GM19468 (cell line): ENCODE measurements around the gene TLCD4.
"Not testable (repeated sequence)": the region's sequence is repeated elsewhere in the genome, so short reads cannot be mapped to it uniquely, and the experiment has no call there.

Source experiments
- ATAC-seq: cut with Tn5 transposase; IDR thresholded peaks from one replicate; pipeline ENCODE4 v1.9.1; 2021; ENCODE audit warnings: mild to moderate bottlenecking, moderate library complexity, moderate number of reproducible peaks; ENCODE audit not compliant: unreplicated experiment; ENCODE audit errors: extremely low read depth

The TLCD4 gene

DNA sequence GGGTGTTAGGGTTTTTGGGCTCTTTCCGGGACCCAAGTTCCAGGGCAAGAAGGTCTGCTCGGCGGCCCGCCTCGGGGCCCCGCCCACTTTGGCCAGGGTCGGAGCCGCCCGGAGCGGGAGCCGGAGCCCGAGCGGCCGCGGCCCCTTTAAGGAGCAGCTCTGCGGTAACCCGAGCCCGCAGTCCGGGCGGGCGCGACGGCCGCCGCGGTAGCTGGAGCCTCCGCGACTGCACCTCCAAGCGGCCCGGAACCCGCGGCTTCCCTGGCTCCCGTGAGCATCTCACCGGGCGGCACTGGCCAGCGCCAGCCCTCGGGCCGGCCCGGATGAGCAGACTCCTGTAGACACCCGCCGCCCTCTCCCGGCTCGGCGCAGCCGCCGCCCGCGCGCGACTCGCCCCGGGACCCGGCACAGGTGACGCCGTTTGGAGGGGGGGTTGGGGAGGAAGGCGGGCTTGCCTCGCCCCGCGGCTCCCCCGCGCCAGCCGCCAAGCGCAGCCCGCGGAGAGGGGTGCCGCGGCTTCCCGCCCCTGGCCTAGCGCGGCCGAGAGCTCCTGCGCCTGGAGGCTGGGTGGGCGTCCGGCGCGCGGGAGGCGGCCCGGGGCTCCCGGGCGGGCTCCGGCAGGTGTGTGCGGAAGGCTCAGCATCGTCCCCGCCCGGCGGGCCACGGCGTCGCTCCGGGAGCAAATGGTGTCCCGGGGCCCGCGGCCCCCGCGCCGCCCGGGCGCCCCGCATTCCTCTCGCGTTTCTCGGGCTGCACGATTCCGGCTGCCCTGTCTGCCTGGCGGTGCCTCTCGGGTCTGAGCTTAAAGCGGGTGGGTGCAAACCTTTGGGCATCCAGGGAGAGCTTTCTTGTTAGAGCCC lies at the start of gene TLCD4:
TSS of gene TLCD4 (plus strand) at position 149 of the 860 bp plus-strand sequence. CDS start 26,547 bp downstream, outside the sequence.
- ATAC-seq, result no peak

GRCh38 chr1:95067568-95067967 lies 49.6 kb upstream of the TLCD4 start:
- no peak for ATAC-seq

- ATAC-seq, result no peak
These were observed 48.0 kb upstream of the TLCD4 start for GRCh38 chr1:95068956-95069709.

DNA sequence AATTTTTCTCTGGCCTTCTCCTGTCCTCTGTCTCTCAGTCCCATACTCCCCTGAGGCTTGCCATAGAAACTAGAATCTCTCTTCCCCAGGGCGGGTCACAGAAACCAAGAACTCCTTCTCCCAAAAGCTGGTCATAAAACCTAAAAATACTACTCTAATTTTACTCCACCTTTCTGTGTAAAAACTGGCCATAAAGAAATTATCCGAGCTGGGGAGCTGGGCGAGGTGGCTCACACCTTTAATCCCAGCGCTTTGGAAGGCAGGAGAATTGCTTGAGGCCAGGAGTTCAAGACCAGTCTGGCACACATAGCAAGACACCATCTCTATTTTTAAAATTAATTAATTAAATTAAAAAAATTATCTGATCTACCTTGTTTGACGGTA lies 47.5 kb upstream of the TLCD4 start:
- ATAC-seq, result no peak

DNA sequence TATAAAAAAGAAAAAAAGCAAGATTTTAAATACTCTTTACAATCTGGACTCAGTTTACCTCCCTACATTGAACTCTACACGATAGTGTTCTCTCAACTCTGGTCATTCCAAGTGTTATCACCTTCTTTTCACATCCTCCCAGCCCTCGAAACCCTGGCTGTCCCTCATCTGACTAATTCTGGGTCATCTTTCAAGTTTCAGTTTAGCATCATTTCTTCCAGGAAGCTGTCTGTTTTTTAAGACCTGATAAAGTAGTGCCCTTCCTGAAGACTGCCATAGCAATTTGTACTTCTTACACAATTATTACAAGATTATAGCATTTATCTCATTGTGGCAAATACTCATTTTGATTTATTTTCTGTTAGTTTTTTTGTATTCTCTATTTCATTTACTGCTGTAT lies 45.6 kb upstream of the TLCD4 start:
- no peak for ATAC-seq

DNA sequence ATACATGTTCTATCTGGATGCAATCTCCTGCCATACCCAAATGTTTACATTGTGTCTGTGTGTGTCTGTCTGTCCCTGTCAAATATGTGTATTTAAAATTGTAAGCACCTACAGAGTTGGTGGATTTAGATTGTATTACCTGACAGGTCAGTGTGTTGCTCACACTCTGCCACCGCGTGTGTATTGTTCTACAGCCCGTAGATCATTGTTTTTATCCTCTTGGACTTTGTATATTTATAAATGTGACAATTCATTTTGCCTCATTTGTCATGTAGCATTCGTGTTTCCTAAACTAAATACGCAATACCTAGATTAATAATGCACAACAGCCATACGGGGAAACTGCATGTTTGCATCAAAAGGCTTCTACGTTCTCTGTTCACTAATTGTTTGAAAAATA lies 45.0 kb upstream of the TLCD4 start:
- no peak for ATAC-seq

DNA sequence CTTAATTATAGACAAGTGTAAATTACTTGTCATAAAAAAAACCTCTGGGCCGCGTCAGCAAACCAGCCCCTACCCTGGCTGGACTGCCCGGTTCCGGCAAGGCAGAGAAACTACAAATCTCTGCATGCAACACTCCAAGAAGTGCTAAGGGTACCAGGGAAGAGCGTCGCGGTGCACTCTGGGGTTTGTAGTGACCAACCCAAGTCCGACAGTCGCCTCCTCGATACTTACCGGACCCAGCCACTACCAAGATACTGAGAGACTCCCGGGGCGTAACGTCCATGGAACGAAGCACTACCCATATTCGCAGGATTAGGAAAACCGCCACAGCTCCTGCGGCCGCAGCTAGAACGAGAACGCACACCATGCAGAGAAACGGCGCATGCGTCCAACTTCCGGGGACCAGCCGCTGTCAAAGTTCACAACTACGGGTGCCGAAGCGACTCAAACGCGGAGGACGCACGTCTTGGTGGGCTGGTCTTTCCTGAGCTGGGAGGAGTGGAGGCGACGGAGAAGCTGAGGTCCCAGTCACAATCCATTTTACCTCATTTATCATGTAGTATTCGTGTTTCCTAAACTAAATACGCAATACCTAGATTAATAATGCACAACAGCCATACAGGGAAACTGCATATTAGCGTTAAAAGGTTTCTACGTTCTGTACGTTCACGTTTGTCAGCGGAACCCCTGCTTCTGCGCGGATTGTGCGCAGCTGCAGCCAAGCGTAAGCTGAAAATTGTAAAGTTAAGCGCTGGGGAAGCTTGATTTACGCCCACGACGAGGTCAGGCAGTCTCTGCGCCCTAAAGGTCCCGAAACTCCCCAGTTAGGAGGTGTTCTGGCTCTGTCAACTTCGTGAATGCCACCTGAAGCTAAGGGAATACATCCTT lies 44.4 kb upstream of the TLCD4 start, which contains the start of gene ALG14:
TSS of gene ALG14 (minus strand) at position 420 of the 888 bp plus-strand sequence. CDS start at position 367, 53 bp downstream.
- ATAC-seq, result peak; percentile 95

DNA sequence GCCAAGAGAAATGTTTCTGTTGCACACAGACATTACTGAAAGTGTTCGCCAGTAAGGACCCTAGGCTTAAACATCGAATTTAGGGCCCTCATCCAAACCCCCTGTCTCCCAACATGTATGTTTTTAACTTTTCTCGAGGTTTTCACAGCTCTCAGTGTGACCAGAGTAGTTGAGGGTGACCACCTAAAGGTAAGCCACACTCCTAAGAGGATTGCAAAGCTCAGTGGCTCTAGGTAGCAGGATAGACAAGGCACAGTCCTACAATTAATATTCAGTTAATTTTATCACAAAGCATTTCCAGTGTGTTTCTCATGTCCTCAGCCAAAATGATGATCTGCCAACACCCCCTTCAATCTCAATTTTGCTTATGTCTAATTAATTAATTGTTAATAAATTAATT lies 43.7 kb upstream of the TLCD4 start:
- no peak for ATAC-seq

DNA sequence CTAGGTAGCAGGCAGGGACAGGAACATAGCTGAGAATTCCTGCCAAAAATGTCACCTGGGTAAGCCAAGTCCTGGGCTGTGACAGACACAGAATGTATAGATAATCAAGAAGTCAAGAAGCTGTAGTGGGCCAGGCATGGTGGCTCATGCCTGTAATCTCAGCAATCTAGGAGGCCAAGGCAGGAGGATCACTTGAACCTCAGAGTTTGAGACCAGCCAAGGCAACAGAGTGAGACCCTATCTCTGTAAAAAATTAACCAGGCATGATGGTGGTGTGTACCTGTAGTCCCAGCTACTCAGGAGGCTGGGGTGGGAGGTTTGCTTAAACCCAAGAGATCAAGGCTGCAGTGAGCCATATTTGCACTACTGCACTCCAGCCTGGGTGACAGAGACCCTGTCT lies 41.1 kb upstream of the TLCD4 start:
- no peak for ATAC-seq

GRCh38 chr1:95080446-95080845 lies 36.7 kb upstream of the TLCD4 start:
- no peak for ATAC-seq

DNA sequence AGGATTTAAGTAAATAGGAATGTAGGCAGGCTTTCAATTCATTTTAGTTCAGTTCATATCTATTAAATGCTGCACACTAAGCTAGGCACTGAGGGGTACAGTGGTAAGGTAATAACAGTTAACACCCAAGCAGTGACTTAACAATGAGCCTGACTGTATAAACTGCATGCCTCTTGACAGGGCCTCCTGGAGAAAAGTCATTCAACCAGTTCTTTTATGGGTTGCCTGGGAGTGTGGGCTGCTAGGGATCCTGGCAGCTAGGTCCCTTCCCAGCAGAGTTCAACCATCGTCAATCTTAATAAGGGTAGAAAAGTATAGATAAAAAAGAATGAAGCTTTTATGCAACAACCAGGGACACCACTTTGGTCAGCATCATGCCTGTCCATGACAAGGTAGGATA lies 36.3 kb upstream of the TLCD4 start:
- no peak for ATAC-seq

- no peak for ATAC-seq
These were observed 32.6 kb upstream of the TLCD4 start for GRCh38 chr1:95084317-95085176.

DNA sequence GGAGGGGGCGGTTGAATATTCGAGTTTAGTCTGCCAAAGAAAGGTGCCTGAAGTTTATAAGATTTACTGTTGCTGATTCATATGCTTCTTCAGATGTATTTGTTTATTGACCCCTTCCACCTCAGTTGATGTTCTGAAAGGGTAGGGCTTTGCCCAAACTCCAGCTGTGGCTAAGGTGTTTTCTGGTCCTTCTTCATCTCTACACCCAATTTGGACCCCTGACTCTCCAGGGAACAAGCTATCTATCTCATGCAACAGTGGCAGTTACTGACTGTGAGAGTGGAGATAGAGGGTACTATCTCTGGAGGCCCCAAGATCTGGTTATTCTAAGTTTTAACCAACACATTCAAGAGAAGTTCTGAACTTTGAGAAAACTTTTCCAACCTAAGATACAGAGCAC lies 31.8 kb upstream of the TLCD4 start:
- ATAC-seq, result no peak

GRCh38 chr1:95086949-95087533 lies 30.1 kb upstream of the TLCD4 start:
- ATAC-seq, result no peak

DNA sequence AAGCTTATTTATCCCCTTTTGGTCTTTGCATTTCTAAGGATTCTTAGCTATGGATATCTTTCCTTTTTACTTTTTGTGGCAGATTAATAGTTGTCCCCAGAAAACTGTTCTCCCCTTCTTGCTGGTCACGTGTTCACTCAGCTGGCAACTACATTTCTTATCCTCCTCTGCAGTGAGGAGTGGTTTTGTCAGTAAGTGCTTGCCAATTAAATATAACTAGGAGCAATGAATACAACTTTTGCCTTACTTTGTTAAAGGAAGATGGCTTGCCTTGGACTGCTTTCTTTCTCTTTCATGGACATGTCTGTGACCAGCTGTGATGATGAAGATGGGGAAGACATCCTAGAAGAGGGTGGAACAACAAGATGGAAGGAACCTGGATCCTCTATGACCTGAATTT lies 28.9 kb upstream of the TLCD4 start:
- ATAC-seq, result no peak

DNA sequence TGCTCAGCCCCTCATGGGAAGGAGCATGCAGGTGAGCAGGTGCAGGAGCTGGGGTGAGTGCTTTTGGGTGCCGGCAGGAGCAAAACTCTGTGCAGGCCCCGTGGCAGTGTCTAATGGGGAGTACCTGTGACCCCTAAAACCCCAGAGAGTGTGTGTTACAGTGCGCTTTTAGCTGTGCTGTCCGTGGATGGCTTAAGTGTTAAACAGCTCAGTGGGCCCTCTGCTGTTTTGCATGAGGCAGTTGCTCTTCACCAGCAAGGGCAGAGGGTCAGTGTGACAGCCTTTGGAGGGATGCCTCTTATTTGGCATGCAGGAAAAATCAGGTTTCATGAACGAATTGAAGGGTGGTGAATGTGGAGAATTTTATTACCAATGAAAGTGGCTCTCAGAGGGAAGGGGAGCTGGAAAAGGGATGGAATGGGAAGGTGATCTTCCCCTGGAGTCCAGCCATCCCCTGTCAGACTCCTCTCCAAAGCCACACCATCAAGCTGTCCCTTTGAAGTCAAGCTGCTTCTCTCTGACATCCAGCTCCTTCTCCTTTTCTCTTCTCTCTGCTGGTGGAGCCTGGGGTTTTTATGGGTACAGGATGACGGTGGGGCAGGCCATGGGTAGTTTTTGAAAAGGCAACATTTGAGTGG lies 27.4 kb upstream of the TLCD4 start:
- ATAC-seq, result no peak

- not testable (repeated sequence) for ATAC-seq
These were observed 25.9 kb upstream of the TLCD4 start for GRCh38 chr1:95091290-95091689.

GRCh38 chr1:95092891-95093290 lies 24.3 kb upstream of the TLCD4 start:
- ATAC-seq, result not testable (repeated sequence)

GRCh38 chr1:95093296-95093695 lies 23.9 kb upstream of the TLCD4 start:
- ATAC-seq, result no peak
